ENCODE data around the gene C1QTNF5. TPM values are rescaled to one million over a fixed set of nuclear protein-coding genes. Genes with fewer than 3 reads are reported as not detected.

Gene C1QTNF5
- total and polyA plus RNA-seq, 2 of the 8 experiments (the other 6 are each of a cell fraction or from before 2014, with no cell fraction given) = 2.2 to 2.7 TPM

DNA sequence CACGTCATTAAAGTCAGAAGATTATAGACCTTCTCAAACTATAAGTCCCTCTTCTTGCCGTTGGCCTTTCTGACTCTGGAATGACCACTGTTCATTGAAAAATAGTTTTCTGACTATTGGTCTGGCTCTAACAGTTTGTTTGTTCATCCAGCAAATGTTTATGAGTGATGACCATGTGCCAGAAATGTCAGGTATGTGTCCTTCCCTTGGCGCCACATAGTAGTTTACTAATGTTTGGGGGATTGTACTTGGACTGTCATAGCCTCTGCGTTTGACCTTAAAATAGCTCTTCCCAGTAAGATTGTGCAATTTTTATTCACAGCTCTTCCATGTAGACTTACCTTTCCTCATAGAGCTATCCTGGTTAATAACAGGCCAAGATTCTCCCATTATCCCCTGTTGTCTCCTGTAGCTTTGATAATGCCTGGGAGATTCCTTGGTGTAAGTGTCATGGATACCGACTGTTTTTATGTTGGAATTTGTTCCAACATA is 37.4 kb downstream of the C1QTNF5 start:
- Histone ChIP-seq H3K18ac (ENCODE audit: extremely low read depth, low read length) (no peak overlapping the region), H4K5ac (ENCODE audit: insufficient read length, low read depth, low read length) (no peak overlapping the region), H4K91ac (replicated peaks; ENCODE audit: insufficient read length, low read length) (no peak overlapping the region), H2BK20ac (ENCODE audit: low read length) (no peak overlapping the region), H4K8ac (ENCODE audit: extremely low read depth, insufficient read depth, low read length) (no peak overlapping the region), H3K23ac (ENCODE audit: insufficient read length) (no peak overlapping the region), H2BK15ac (ENCODE audit: low read length) (no peak overlapping the region), H2BK12ac (ENCODE audit: low read depth, low read length) (no peak overlapping the region), H3K4me2 (ENCODE audit: insufficient read depth in 1 of 2, low read depth in 2 of 2, low read length in 2 of 2) (no peak overlapping the region), H4K20me1 (replicated peaks in 1 of 2; ENCODE audit: control insufficient read depth in 1 of 2, insufficient read depth in 2 of 2, low read length in 2 of 2) (peaks cover 6 to 10% of the 10 kb centered on the region in 2 experiments), H3K36me3 (ENCODE audit: control insufficient read depth in 2 of 4, insufficient read depth in 4 of 4, low read length in 3 of 4) (peaks cover 22 to 64% (median 45%) of the 10 kb centered on the region in 4 experiments), H3K9me3 (ENCODE audit: insufficient read depth in 2 of 2, low read depth in 1 of 2, low read length in 1 of 2) (no peaks in the 10 kb centered on the region), H3K27me3 (replicated peaks in 1 of 4; ENCODE audit: control insufficient read depth in 3 of 4, extremely low read depth in 1 of 4, insufficient read depth in 3 of 4, low read length in 3 of 4) (no peaks in the 10 kb centered on the region), H3K4me3 (ENCODE audit: extremely low read depth in 1 of 4, insufficient read depth in 2 of 4, low read depth in 3 of 4, low read length in 4 of 4) (no peak overlapping the region), H3K14ac (ENCODE audit: insufficient read length) (no peak overlapping the region), H3K4me1 (replicated peaks in 1 of 4; ENCODE audit: control insufficient read depth in 3 of 4, insufficient read depth in 4 of 4, low read length in 3 of 4) (no peaks in the 10 kb centered on the region), H2BK5ac (ENCODE audit: low read depth, low read length) (no peak overlapping the region), H2AK5ac (ENCODE audit: low read depth, low read length) (no peak overlapping the region), H3K79me1 (ENCODE audit: low read depth, low read length) (no peaks in the 10 kb centered on the region; the same call in 1 of the 2 replicates), H3K27ac (ENCODE audit: low read depth, low read length) (no peak overlapping the region), H3K4ac (replicated peaks; ENCODE audit: insufficient read length, low read depth, low read length) (no peak overlapping the region), H3K23me2 (ENCODE audit: low read depth, low read length) (no peaks in the 10 kb centered on the region), H3K56ac (replicated peaks; ENCODE audit: insufficient read length, low read depth, low read length) (no peak overlapping the region), H2BK120ac (replicated peaks; ENCODE audit: low read depth, low read length) (no peak overlapping the region), H2AFZ (ENCODE audit: low read length) (no peak overlapping the region), H3K9ac (replicated peaks in 1 of 4; ENCODE audit: extremely low read depth in 1 of 4, low read depth in 3 of 4, low read length in 3 of 4) (no peak overlapping the region), H3K79me2 (ENCODE audit: control insufficient read depth in 1 of 2, insufficient read depth in 2 of 2, low read length in 2 of 2) (no peaks in the 10 kb centered on the region)
- FAIRE-seq (no peak), DNase-seq (ENCODE audit: low read depth in 1 of 2, low spot score in 2 of 2) (no peak)
- TF ChIP-seq YY1 (IDR thresholded peaks at IDR 0.05; ENCODE audit: low read depth, low read length) (no peak), POLR2AphosphoS5 (IDR thresholded peaks at IDR 0.05; ENCODE audit: low read depth, low read length) (no peak), EGR1 (IDR thresholded peaks at IDR 0.05; ENCODE audit: borderline replicate concordance, low read depth, low read length) (no peak), HDAC6 (IDR thresholded peaks at IDR 0.05; ENCODE audit: low read depth, low read length) (no peak)
- TF ChIP-seq, protein P1, sequence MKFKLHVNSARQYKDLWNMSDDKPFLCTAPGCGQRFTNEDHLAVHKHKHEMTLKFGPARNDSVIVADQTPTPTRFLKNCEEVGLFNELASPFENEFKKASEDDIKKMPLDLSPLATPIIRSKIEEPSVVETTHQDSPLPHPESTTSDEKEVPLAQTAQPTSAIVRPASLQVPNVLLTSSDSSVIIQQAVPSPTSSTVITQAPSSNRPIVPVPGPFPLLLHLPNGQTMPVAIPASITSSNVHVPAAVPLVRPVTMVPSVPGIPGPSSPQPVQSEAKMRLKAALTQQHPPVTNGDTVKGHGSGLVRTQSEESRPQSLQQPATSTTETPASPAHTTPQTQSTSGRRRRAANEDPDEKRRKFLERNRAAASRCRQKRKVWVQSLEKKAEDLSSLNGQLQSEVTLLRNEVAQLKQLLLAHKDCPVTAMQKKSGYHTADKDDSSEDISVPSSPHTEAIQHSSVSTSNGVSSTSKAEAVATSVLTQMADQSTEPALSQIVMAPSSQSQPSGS (IDR thresholded peaks at IDR 0.05; ENCODE audit: low read length) = no peak
- ChIA-PET POLR2A (ENCODE audit: partially characterized antibody) (interaction anchor here (1.2 to 2.2 kb wide), 3 partner anchors 12 to 36 kb away, joined by 3 to 5 read pairs (median 4); no protein-coding TSS in a partner anchor), CTCF (ENCODE audit: partially characterized antibody) (interaction anchor here (1.6 to 13.8 kb wide), 3 partner anchors 11 to 21 kb away, joined by 7 to 174 read pairs (median 11); no protein-coding TSS in a partner anchor)
- 85% methylated on average over 5 of the region's 5 CpGs; no CpG with 5 or more reads in 1 of the 2 experiments for WGBS, 2 experiments (ENCODE audit: extremely low coverage in 1 of 2, insufficient coverage in 1 of 2, insufficient read length in 1 of 2, insufficient replicate concordance in 2 of 2, low coverage in 1 of 2, low lambda C conversion rate in 2 of 2, missing lambda C conversion rate in 1 of 2)

Measured in H1 (cell line).